SU-DHL-6 (cell line): Measurements from ENCODE around the gene PTH2.

Experiments used
- H2AFZ ChIP-seq: fragments of 200-600 bp; sonication (generic); 2 replicates; pipeline ENCODE4 v1.6.1; 2014; ENCODE audit warnings: low read depth, mild to moderate bottlenecking, moderate library complexity, mixed read lengths, antibody characterized with exemption, low read length; ENCODE audit not compliant: severe bottlenecking
- H3F3A ChIP-seq: fragments of 200-600 bp; shearing (Covaris generic); 2 replicates; pipeline ENCODE4 v1.6.0; 2016; ENCODE audit warnings: antibody characterized with exemption, mild to moderate bottlenecking; ENCODE audit not compliant: insufficient read depth
- H3K27ac ChIP-seq: fragments of 200-600 bp; sonication (generic); 2 replicates; pipeline ENCODE4 v1.5.1; 2016; ENCODE audit warnings: low read depth, mild to moderate bottlenecking, low read length, moderate library complexity, mixed read lengths
- H3K27me3 ChIP-seq: fragments of 200-600 bp; sonication (generic), shearing (Covaris generic); 2 replicates; pipeline ENCODE4 v1.6.0; 2014; ENCODE audit warnings: mild to moderate bottlenecking, low read length
- H3K36me3 ChIP-seq: fragments of 200-600 bp; sonication (generic); 2 replicates; pipeline ENCODE4 v1.6.1; 2014; ENCODE audit warnings: mild to moderate bottlenecking, low read length, mixed read lengths
- H3K4me2 ChIP-seq: fragments of 300-600, 200-600 bp; shearing (Covaris generic), sonication (generic); 2 replicates; pipeline ENCODE4 v1.6.0; 2014; ENCODE audit warnings: low read length, low read depth, mild to moderate bottlenecking; ENCODE audit not compliant: poor library complexity, severe bottlenecking
- H3K4me3 ChIP-seq: fragments of 200-600 bp; sonication (generic); 2 replicates; pipeline ENCODE4 v1.5.1; 2014; ENCODE audit warnings: antibody characterized with exemption, low read length, mild to moderate bottlenecking, mixed read lengths; ENCODE audit not compliant: insufficient read depth, poor library complexity, severe bottlenecking
- H3K79me2 ChIP-seq: fragments of 200-600 bp; sonication (generic); 2 replicates; pipeline ENCODE4 v1.6.1; 2014; ENCODE audit warnings: mild to moderate bottlenecking, low read length, moderate library complexity; ENCODE audit not compliant: insufficient read depth
- H3K9ac ChIP-seq: fragments of 200-600 bp; sonication (generic); 2 replicates; pipeline ENCODE4 v1.7.0; 2014; ENCODE audit warnings: mild to moderate bottlenecking, low read length
- H3K9me2 ChIP-seq: fragments of 200-600 bp; sonication (generic); replicated peaks from 2 replicates; pipeline ENCODE4 v1.6.1; 2014; ENCODE audit warnings: low read length; ENCODE audit not compliant: insufficient read depth
- H3K9me3 ChIP-seq: fragments of 200-600 bp; sonication (generic); 2 replicates; pipeline ENCODE4 v1.6.1; 2014; ENCODE audit warnings: low read length, mixed read lengths; ENCODE audit not compliant: insufficient read depth
- H4K20me1 ChIP-seq: fragments of 200-600 bp; sonication (generic); 2 replicates; pipeline ENCODE4 v1.6.1; 2014; ENCODE audit warnings: low read depth, mild to moderate bottlenecking, antibody characterized with exemption, low read length, moderate library complexity, mixed read lengths
- EZH2phosphoT487 ChIP-seq: fragments of 200-600 bp; sonication (generic), shearing (Covaris generic); conservative IDR thresholded peaks from 2 replicates; pipeline ENCODE4 v1.6.1; 2018; ENCODE audit warnings: mild to moderate bottlenecking, antibody characterized with exemption, low read length, moderate library complexity, mixed read lengths
- TF ChIP-seq, protein P1 (sequence below): fragments of 200-600 bp; sonication (generic); IDR thresholded peaks from one replicate; pipeline ENCODE4 v1.5.1; 2017; ENCODE audit warnings: antibody characterized with exemption, mild to moderate bottlenecking, low read length, moderate library complexity; ENCODE audit not compliant: insufficient read depth, poor library complexity, severe bottlenecking

PTH2 gene

GRCh38 chr19:49433240-49433901, 10.1 kb upstream of the PTH2 start:
- Histone ChIP-seq H3K9me2 (no peaks in the 10 kb centered on the region), H3K4me2 (no peak overlapping the region), H3K27ac (no peak overlapping the region), H3K27me3 (no peaks in the 10 kb centered on the region), H3K36me3 (no peaks in the 10 kb centered on the region), H2AFZ (no peak overlapping the region), H3K9ac (no peak overlapping the region), H3K4me3 (no peak overlapping the region), H4K20me1 (no peaks in the 10 kb centered on the region), H3F3A (no peaks in the 10 kb centered on the region), H3K79me2 (no peaks in the 10 kb centered on the region), H3K9me3 (no peaks in the 10 kb centered on the region)
- TF ChIP-seq, protein P1, sequence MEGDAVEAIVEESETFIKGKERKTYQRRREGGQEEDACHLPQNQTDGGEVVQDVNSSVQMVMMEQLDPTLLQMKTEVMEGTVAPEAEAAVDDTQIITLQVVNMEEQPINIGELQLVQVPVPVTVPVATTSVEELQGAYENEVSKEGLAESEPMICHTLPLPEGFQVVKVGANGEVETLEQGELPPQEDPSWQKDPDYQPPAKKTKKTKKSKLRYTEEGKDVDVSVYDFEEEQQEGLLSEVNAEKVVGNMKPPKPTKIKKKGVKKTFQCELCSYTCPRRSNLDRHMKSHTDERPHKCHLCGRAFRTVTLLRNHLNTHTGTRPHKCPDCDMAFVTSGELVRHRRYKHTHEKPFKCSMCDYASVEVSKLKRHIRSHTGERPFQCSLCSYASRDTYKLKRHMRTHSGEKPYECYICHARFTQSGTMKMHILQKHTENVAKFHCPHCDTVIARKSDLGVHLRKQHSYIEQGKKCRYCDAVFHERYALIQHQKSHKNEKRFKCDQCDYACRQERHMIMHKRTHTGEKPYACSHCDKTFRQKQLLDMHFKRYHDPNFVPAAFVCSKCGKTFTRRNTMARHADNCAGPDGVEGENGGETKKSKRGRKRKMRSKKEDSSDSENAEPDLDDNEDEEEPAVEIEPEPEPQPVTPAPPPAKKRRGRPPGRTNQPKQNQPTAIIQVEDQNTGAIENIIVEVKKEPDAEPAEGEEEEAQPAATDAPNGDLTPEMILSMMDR, result no peak
- TF ChIP-seq EZH2phosphoT487, result no peak

GRCh38 chr19:49432141-49433073, 9.2 kb upstream of the PTH2 start:
- H3K9ac ChIP-seq, result no peak overlapping the region
- no peaks in the 10 kb centered on the region for H4K20me1 ChIP-seq
- H3K79me2 ChIP-seq, result no peaks in the 10 kb centered on the region
- TF ChIP-seq EZH2phosphoT487, result no peak
- TF ChIP-seq, protein P1, result no peak
- no peaks in the 10 kb centered on the region for H3F3A ChIP-seq
- no peak overlapping the region for H3K4me3 ChIP-seq
- no peak overlapping the region for H2AFZ ChIP-seq
- H3K9me3 ChIP-seq, result no peaks in the 10 kb centered on the region
- no peak overlapping the region for H3K4me2 ChIP-seq
- H3K27me3 ChIP-seq, result no peaks in the 10 kb centered on the region
- H3K36me3 ChIP-seq, result no peaks in the 10 kb centered on the region
- no peaks in the 10 kb centered on the region for H3K9me2 ChIP-seq
- H3K27ac ChIP-seq, result no peak overlapping the region

- no peaks in the 10 kb centered on the region for H3K9me2 ChIP-seq
- H3K27me3 ChIP-seq, result no peaks in the 10 kb centered on the region
- no peak overlapping the region for H3K27ac ChIP-seq
- H3K36me3 ChIP-seq, result no peaks in the 10 kb centered on the region
- H4K20me1 ChIP-seq, result no peaks in the 10 kb centered on the region
- H2AFZ ChIP-seq, result no peak overlapping the region
- H3K4me3 ChIP-seq, result no peak overlapping the region
- no peaks in the 10 kb centered on the region for H3K9me3 ChIP-seq
- H3K79me2 ChIP-seq, result no peaks in the 10 kb centered on the region
- TF ChIP-seq, protein P1, result no peak
- TF ChIP-seq EZH2phosphoT487, result no peak
- no peak overlapping the region for H3K9ac ChIP-seq
- H3F3A ChIP-seq, result no peaks in the 10 kb centered on the region
- no peak overlapping the region for H3K4me2 ChIP-seq
Measured at GRCh38 chr19:49431330-49431749, 8.1 kb upstream of the PTH2 start.
